NCI-H2227 (cell line): ENCODE measurements around the gene ADISSP.
"Not testable (repeated sequence)": the region's sequence is repeated elsewhere in the genome, so short reads cannot be mapped to it uniquely, and the experiment has no call there.

Experiments
- DNase-seq: peaks from one replicate; lab custom pipeline; 2025; ENCODE audit not compliant: unreplicated experiment; lab: John Stamatoyannopoulos, UW

Gene ADISSP

DNA sequence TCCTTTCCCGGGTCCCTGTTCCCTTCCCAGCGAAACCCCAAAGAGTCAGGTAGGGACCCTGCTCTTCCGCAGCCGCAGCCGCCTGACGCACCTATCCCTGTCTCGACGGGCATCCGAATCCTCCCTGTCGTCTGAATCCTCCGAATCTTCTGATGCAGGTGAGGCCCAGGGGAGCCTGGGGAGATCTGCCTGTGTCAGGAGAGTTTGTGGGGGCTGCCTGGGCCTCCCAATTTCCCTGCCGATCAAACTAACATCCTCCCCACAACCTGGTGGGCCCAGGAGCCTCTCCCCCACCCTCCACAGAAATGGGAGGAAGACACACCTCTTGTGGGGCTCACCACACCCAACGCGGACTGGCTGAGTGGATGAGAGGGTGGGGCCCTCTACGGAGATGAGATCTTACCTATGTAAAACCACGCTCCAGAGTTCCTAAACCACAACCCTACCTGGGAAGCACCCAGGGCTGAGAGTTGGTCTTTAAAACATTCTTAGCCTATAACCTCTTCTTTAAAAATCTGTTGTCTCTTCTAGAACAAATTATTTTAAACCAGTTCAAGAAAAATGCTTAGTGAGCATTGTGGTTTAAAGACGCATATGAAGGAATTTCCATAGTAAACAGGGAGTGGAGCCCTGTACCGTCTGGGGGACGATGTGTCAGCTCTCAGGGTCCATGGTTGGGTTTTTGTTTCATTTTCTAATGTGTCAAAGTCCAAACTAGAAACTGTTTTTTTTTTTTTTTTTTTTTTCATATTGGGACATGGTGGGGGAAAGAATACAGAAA, 30.2 kb upstream of the ADISSP start:
- no peak for DNase-seq

DNA sequence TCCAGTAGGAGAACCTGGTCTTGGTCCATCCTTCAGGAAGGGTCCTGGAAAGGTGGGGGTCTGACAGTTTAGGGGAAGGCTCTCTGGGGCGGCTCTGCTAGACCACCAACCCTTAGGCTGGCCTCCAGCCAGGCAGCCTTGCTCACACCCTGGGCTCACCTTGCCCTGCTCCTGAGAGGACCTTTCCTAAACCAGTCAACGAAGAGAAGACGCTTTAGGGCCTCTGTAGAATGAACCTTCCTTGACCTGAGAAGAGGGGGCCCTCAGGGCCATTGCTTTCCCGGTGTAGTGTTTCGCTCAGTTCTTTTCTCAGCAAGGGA, 29.6 kb upstream of the ADISSP start:
- no peak for DNase-seq

DNA sequence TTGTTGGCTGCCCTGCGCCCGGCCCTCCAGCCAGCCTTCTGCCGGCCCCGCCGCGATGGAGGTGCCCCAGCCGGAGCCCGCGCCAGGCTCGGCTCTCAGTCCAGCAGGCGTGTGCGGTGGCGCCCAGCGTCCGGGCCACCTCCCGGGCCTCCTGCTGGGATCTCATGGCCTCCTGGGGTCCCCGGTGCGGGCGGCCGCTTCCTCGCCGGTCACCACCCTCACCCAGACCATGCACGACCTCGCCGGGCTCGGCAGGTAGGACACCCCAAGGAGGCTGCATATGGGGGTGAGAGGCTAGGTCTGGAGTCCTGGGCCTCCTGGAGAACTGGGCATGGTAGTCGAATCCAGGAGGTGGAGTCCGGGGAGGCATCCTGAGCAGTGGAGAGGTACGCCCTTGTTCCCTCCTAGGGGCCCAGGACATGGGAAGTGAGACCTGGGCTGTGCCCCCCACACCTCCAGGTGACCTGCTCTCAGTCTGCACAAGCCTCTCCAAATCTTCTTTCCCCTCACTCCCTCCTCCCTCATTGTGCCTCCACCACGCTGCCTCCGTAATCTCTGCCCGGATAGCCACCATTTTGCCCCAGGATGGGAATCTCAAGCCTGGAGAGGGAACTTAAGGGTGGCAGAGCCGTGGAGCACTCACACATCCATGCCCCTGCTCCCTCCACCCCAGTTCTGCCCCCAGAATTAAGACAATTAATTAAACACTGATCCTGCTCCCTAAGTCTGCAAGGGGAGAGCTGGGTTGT, 29.1 kb upstream of the ADISSP start:
- DNase-seq: no peak

DNA sequence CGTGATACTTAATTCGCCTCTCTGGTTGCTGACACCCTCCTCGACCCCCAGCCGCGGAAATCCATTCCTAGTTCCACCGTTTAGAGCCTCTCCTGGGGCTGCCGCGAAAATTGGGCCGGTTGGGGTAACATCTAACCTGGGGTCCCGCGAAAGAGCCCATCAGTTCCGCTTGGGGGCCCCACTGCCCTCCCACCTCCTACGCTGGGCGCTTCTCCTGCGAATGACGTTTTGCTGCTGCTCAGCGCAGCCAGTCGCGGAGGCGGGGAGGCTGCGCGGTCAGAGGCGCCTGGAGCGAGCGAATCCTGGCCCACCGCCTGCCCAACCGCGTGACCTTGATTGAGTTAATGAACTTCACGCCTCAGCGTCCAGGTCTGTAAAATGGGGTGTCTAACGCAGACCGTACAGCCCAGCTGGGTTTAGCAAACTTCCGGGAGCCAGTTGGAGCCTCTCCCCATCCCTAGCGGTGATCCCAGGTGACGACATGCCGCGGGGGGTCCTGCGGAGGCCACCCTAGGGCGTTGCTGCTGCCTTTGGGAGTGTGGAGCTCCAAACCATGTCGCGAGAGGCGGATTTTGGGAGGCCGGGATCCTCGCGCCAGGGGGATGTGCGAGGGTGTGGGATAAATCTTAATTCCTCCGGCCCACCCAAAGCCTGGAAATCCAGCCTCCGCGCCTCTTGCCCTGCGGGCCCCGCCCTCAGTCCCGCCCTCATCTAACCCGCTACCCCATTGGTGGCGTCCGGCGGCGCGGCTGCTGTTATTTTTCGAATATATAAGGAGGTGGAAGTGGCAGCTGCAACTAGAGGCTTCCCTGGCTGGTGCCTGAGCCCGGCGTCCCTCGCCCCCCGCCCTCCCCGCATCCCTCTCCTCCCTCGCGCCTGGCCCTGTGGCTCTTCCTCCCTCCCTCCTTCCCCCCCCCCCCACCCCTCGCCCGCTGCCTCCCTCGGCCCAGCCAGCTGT, 28.2 kb upstream of the ADISSP start, which contains the start of gene CDC25B:
CDC25B (plus strand) TSS at position 800 of the 958 bp plus-strand sequence. CDS start 222 bp downstream, outside the sequence.
- DNase-seq: peak; percentile 96

DNA sequence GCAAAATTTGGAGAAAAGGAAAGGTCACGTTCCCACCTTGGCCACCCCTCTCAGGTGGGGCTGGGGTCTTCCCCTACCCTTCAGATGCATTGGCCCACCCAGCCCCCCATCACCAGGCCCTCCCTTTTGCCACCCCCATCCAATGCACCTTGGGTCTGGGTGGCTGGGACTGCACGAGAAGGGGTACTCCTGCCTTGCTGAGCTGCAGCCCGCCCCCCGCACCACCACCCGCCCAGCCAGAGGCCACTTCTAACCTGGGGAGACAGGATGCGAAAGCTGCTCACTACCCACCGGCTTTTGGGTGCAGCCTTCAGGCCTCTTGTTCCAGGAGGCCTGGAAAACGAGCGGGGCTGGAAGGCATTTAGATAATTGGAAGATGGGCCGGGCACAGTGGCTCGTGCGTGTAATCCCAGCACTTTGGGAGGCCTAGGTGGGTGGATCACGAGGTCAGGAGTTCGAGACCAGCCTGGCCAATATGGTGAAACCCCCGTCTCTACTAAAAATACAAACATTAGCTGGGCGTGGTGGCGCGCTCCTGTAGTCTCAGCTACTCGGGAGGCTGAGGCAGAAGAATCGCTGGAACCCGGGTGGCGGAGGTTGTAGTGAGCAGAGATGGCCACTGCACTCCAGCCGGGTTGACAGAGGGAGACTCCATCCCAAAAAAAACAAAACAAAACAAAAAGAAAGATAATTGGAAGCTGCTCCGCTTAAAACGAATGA, 27.3 kb upstream of the ADISSP start:
- DNase-seq: no peak

- not testable (repeated sequence) for DNase-seq
Observed at GRCh38 chr20:3794168-3794567, 26.6 kb upstream of the ADISSP start.

- not testable (repeated sequence) for DNase-seq
Observed at GRCh38 chr20:3789201-3789600, 21.6 kb upstream of the ADISSP start.

- peak; percentile 52 for DNase-seq
Observed at GRCh38 chr20:3788685-3789155, 21.2 kb upstream of the ADISSP start.

DNA sequence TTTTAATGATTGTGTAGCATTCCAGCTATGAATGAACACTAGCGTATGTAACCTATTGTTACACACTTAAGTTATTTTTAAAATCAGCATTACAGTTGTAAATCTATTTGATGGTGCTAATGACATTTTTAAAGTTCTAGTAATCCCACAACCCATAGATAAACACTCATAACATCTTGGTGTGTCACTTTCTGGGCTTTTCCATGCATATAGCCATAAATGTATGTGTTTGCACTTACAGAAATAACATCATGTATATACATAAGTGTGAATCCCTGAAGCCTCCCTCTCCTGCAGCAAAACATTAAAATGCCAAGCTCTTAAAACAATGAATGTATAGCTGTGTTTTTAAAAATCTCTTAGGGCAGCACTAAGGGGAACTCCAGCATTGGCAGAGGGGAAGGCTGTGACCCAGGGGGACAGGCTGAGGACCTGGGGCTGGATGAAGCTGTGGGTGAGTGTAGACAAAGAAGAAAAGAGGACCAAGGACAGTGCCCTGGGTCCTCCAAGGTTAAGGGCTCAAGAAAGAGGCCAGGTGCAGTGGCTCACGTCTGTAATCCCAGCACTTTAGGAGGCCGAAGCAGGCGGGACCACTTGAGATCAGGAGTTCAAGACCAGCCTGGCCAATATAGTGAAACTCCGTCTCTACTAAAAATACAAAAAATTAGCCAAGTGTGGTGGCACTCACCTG, 19.9 kb upstream of the ADISSP start:
- DNase-seq: no peak

DNA sequence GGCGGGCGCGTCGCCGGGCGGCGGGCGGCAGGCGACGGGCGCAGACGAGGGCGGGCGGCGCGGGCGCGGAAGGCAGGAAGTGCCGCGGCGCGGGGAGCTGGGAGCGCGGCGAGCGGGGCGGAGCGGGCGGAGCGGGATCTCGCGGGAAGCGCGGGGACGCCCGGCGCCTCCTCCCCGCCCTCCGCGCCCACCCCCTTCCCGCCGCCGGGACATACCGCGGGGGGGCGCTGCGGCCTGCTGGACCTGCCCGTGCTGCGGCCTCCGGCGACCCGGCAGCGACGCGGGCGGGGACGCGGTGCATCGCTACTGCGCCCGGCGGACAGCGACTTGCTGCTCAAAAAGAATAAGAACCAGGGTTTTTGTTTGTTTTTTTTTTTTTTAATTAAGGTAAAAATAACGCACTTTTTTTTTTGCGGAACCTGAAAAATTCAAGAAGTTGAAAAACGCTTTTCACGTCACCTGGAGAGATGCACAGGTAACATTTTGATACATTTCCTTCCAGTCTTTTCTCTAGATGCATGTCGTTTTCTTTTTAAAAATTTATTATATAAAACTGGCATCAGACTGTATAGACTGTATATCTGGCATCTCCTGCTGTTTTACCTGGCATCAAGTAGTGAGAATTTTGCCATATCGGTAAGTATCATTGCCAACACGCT, 19.2 kb upstream of the ADISSP start, which contains the start of gene CENPB:
CENPB (minus strand) TSS at position 76 of the 659 bp plus-strand sequence. CDS start 257 bp downstream, outside the sequence.
- peak; percentile 95 for DNase-seq

- peak; percentile 72 for DNase-seq
Observed at GRCh38 chr20:3786126-3786484, 18.6 kb upstream of the ADISSP start.

GRCh38 chr20:3785240-3786125, 17.9 kb upstream of the ADISSP start:
- peak; percentile 59 for DNase-seq

DNA sequence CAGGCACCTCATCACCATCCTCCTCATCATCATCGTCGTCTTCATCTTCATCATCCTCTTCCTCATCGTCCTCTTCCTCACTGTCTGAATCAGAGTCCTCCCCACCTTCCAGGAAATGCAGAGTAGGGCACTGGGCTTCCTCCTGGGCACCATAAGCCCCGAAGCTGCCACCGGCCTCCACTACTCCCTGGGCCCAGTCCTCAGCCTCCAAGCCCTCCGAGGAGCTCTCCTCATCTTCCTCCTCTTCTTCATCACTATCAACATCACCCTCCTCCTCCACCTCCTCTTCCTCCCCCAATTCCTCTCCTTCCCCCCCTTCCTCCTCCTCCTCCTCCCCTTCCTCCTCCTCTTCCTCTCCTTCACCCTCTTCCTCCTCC, 17.3 kb upstream of the ADISSP start:
- no peak for DNase-seq

DNA sequence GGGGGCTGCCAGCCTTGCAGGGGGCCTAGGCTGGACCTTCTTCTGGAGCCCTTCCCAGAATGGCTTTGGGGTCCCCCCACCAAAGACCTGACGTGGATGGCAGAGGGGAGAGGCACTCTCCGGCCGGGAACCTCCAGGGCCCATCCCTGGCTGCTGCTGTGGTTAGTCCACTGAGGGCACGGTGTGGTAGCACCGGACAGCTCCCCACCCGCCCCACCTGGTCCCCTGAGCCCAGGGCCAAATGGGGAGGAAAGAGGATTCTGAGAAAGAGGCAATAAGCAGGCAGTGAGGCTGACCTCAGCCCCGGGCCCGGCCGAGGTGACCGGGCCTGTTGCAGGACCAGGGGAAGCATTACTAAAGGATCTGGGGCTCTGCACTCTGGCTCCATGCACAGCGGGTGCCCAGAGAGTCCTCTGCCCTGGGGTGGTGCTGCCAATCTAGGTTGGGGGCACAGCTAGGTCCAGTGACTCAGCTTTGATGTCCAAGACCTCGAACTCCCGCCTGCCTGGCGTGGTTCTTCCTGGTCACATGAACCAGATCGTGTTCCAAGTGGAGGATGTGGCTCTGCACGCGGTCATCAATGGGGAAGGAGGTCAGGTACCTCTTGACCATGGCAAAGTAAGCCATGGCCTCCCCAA, 16.8 kb upstream of the ADISSP start:
- no peak for DNase-seq

- DNase-seq: no peak
Observed at GRCh38 chr20:3783511-3784195, 16.1 kb upstream of the ADISSP start.

GRCh38 chr20:3783068-3783489, 15.5 kb upstream of the ADISSP start:
- DNase-seq: no peak

DNA sequence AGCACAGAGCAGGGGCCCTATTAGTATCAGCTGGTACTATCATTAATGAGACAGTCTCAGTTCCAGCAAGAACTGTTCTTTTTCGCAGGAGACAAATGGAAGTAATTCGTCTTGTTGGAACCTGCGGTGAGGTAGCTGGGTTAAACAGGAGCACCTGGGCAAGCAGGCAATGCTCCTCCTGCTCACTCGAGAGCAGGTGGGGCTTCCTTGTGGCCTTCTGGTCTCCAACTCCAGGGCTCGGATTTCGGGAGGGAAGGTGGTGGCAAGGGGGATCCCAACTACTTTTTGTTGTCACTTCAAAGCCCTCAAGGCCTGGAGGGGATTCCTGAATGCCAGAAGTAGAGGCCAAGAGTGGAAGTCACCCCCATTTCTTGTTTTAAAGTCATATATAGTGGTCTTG, 15.0 kb upstream of the ADISSP start:
- DNase-seq: no peak
